ENCODE measurements around the gene ARSG.

GRCh38 chr17:68255151-68255550 lies 36.1 kb upstream of the ARSG start:
- TF ChIP-seq POLR2A (IDR thresholded peaks at IDR 0.05): no peak
- no peak for TF ChIP-seq CTCF (IDR thresholded peaks at IDR 0.05)
- no peak for TF ChIP-seq EP300 (IDR thresholded peaks at IDR 0.05)
